ENCODE results near the gene BCAR1. TPM values are rescaled to one million over a fixed set of nuclear protein-coding genes. Genes with fewer than 3 reads are reported as not detected.

Gene BCAR1, protein sequence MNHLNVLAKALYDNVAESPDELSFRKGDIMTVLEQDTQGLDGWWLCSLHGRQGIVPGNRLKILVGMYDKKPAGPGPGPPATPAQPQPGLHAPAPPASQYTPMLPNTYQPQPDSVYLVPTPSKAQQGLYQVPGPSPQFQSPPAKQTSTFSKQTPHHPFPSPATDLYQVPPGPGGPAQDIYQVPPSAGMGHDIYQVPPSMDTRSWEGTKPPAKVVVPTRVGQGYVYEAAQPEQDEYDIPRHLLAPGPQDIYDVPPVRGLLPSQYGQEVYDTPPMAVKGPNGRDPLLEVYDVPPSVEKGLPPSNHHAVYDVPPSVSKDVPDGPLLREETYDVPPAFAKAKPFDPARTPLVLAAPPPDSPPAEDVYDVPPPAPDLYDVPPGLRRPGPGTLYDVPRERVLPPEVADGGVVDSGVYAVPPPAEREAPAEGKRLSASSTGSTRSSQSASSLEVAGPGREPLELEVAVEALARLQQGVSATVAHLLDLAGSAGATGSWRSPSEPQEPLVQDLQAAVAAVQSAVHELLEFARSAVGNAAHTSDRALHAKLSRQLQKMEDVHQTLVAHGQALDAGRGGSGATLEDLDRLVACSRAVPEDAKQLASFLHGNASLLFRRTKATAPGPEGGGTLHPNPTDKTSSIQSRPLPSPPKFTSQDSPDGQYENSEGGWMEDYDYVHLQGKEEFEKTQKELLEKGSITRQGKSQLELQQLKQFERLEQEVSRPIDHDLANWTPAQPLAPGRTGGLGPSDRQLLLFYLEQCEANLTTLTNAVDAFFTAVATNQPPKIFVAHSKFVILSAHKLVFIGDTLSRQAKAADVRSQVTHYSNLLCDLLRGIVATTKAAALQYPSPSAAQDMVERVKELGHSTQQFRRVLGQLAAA
- 17.8 to 31.2 TPM (median 23.0 TPM) in 3 replicates for polyA plus RNA-seq
- 5.9 TPM for polyA plus RNA-seq (2011; ENCODE audit: low read depth)
- polyA plus RNA-seq (2011; cell fraction: cytosol; rRNA removed) = 17.0 and 40.3 TPM in 2 replicates
- polyA plus RNA-seq (2011; cell fraction: nucleus; rRNA removed) = 69.0 and 79.0 TPM in 2 replicates
- polyA plus RNA-seq (2012; ENCODE audit: low replicate concordance) = 19.6 and 63.8 TPM in 2 replicates
- 11.9 to 55.2 TPM (median 18.5 TPM) in 3 replicates for polyA minus RNA-seq
- 51.2 TPM for polyA minus RNA-seq (2011; cell fraction: cytosol; rRNA and poly(A)+ RNA removed)
- polyA minus RNA-seq (2011; cell fraction: nucleus; rRNA and poly(A)+ RNA removed) = 45.5 TPM in 2 replicates

DNA sequence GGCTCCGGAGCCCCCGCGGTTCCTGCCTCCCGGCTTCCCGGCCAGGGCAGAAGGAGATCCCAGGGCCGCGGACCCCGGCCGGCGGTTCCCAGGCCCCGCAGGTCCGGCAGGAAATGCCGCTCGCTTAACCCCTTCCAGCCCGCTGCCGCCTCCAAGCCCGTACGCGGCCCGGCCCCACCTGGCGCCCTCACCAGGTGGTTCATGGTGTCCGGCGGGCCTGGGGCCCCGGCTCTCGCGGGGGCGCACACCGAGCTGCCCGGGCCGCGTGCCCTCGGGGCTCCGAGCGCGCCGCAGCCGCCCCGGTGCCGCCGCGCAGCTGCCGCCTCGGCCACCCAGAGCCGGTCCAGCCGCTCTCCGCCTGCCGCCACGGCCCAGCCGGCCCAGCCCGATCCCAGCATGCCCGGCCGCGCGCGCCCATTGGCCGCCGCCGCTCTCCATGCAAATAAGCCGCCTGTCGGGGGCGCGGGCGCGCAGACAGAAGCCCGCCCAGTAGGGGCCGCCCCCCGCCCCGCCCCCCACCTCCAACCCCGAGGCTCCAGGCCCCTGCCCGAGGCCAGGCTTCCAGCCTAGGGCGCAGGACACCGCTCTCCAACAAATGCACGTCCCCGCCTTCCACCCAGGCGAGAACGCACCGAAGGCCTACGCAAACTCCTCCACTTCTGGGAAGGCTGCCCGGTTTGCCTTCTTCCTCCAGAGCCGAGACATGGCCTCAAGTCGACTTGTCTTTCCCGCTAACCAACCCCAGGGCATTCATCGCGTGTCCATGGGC, at the start of gene BCAR1:
Gene BCAR1, minus strand, starts transcription at position 345 of the 769 bp plus-strand sequence. Its CDS starts 142 bp downstream, at position 203.
- Histone ChIP-seq H3K4me1 (ENCODE audit: control insufficient read depth, extremely low read depth, insufficient read depth, low read length) (peaks cover 77% of the 10 kb centered on the region), H3K36me3 (ENCODE audit: control insufficient read depth in 2 of 2, extremely low read depth in 1 of 2, insufficient read depth in 2 of 2, low read length in 2 of 2) (peaks cover 2 to 16% of the 10 kb centered on the region in 2 experiments), H3K27me3 (ENCODE audit: control insufficient read depth, extremely low read depth, insufficient read depth, low read length) (no peaks in the 10 kb centered on the region), H2AFZ (ENCODE audit: control insufficient read depth, low read length) (no peak within 1 kb of the TSS), H3K4me2 (ENCODE audit: control insufficient read depth, extremely low read depth, insufficient read depth, low read depth, low read length) (peak within 1 kb of the TSS; percentile 93), H3K9ac (ENCODE audit: control insufficient read depth, extremely low read depth, insufficient read depth, low read length) (peak within 1 kb of the TSS; percentile 92), H4K20me1 (ENCODE audit: control insufficient read depth, extremely low read depth, insufficient read depth, low read length) (peaks cover 32% of the 10 kb centered on the region), H3K27ac (ENCODE audit: control insufficient read depth, insufficient read depth, low read length) (peak within 1 kb of the TSS; percentile 86), H3K79me2 (ENCODE audit: control insufficient read depth, insufficient read depth, low read length) (peaks cover 92% of the 10 kb centered on the region), H3K9me1 (ENCODE audit: control insufficient read depth, extremely low read depth, insufficient read depth, low read length) (peaks cover 5% of the 10 kb centered on the region), H3K4me3 (ENCODE audit: control insufficient read depth in 2 of 3, extremely low read depth in 1 of 3, insufficient read depth in 2 of 3, low read depth in 1 of 3, low read length in 3 of 3) (peak within 1 kb of the TSS; percentile 82 to 93 (median 88)), H3K9me3 (ENCODE audit: control insufficient read depth, low read depth, low read length) (no peaks in the 10 kb centered on the region)
- DNase-seq (ENCODE audit: low read depth, low spot score) (no peak), FAIRE-seq (peak; percentile 41)
- TF ChIP-seq EZH2 (IDR thresholded peaks at IDR 0.05; ENCODE audit: low read length) = no peak
- TF ChIP-seq, protein P1, sequence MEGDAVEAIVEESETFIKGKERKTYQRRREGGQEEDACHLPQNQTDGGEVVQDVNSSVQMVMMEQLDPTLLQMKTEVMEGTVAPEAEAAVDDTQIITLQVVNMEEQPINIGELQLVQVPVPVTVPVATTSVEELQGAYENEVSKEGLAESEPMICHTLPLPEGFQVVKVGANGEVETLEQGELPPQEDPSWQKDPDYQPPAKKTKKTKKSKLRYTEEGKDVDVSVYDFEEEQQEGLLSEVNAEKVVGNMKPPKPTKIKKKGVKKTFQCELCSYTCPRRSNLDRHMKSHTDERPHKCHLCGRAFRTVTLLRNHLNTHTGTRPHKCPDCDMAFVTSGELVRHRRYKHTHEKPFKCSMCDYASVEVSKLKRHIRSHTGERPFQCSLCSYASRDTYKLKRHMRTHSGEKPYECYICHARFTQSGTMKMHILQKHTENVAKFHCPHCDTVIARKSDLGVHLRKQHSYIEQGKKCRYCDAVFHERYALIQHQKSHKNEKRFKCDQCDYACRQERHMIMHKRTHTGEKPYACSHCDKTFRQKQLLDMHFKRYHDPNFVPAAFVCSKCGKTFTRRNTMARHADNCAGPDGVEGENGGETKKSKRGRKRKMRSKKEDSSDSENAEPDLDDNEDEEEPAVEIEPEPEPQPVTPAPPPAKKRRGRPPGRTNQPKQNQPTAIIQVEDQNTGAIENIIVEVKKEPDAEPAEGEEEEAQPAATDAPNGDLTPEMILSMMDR (optimal IDR thresholded peaks at IDR 0.05 in 1 of 3, IDR thresholded peaks at IDR 0.05 in 1 of 3, conservative IDR thresholded peaks at IDR 0.05 in 1 of 3; ENCODE audit: extremely low read depth in 1 of 3, insufficient read depth in 2 of 3, low read length in 3 of 3) = no peak
- dilution Hi-C loops (cut with MboI; ENCODE audit: extremely low pct_ligation_motif_present, low sequenced_read_pairs) = no loop called here

DNA sequence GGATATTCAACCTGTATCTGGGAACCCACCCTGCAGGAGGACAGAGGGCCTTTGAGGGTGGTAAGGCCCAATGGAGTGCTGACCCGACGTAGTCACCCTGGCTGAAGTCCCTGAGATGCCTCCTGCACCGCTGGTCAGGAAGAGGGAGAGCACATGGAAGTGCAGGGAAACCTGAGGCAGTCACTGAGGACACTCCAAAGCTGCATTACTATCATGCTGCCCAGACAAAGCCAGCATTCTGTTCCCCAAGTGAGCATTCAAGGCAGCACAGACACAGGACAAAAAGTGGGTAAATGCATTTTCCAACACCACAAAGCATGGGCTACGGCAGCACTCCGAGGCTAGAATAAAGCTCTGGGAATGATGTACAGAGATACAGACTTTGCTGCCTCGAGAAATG, 46.8 kb upstream of the BCAR1 start:
- FAIRE-seq (no peak), DNase-seq (ENCODE audit: low read depth, low spot score) (no peak)
- Histone ChIP-seq H3K27me3 (ENCODE audit: control insufficient read depth, extremely low read depth, insufficient read depth, low read length) (no peaks in the 10 kb centered on the region), H3K9ac (ENCODE audit: control insufficient read depth, extremely low read depth, insufficient read depth, low read length) (no peak overlapping the region), H3K4me3 (ENCODE audit: control insufficient read depth in 2 of 3, extremely low read depth in 1 of 3, insufficient read depth in 2 of 3, low read depth in 1 of 3, low read length in 3 of 3) (no peak overlapping the region), H4K20me1 (ENCODE audit: control insufficient read depth, extremely low read depth, insufficient read depth, low read length) (no peaks in the 10 kb centered on the region), H3K36me3 (ENCODE audit: control insufficient read depth in 2 of 2, extremely low read depth in 1 of 2, insufficient read depth in 2 of 2, low read length in 2 of 2) (peaks cover 8 to 18% of the 10 kb centered on the region in 2 experiments), H3K9me1 (ENCODE audit: control insufficient read depth, extremely low read depth, insufficient read depth, low read length) (no peaks in the 10 kb centered on the region), H2AFZ (ENCODE audit: control insufficient read depth, low read length) (no peak overlapping the region), H3K4me1 (ENCODE audit: control insufficient read depth, extremely low read depth, insufficient read depth, low read length) (peaks cover 14% of the 10 kb centered on the region), H3K27ac (ENCODE audit: control insufficient read depth, insufficient read depth, low read length) (no peak overlapping the region), H3K4me2 (ENCODE audit: control insufficient read depth, extremely low read depth, insufficient read depth, low read depth, low read length) (no peak overlapping the region), H3K9me3 (ENCODE audit: control insufficient read depth, low read depth, low read length) (no peaks in the 10 kb centered on the region), H3K79me2 (ENCODE audit: control insufficient read depth, insufficient read depth, low read length) (no peaks in the 10 kb centered on the region)
- dilution Hi-C loops (cut with MboI; ENCODE audit: extremely low pct_ligation_motif_present, low sequenced_read_pairs) = no loop called here
- TF ChIP-seq, protein P1 (optimal IDR thresholded peaks at IDR 0.05 in 1 of 3, IDR thresholded peaks at IDR 0.05 in 1 of 3, conservative IDR thresholded peaks at IDR 0.05 in 1 of 3; ENCODE audit: extremely low read depth in 1 of 3, insufficient read depth in 2 of 3, low read length in 3 of 3) = no peak
- no peak for TF ChIP-seq EZH2 (IDR thresholded peaks at IDR 0.05; ENCODE audit: low read length)

Data from keratinocyte (primary cell).